HG02970 (cell line): ENCODE results near the gene PROSER3.

Experiments
- ATAC-seq: cut with Tn5 transposase; IDR thresholded peaks from one replicate; pipeline ENCODE4 v1.9.1; 2021; ENCODE audit warnings: mild to moderate bottlenecking, moderate library complexity, moderate number of reproducible peaks; ENCODE audit not compliant: unreplicated experiment, low FRiP score

PROSER3 gene

DNA sequence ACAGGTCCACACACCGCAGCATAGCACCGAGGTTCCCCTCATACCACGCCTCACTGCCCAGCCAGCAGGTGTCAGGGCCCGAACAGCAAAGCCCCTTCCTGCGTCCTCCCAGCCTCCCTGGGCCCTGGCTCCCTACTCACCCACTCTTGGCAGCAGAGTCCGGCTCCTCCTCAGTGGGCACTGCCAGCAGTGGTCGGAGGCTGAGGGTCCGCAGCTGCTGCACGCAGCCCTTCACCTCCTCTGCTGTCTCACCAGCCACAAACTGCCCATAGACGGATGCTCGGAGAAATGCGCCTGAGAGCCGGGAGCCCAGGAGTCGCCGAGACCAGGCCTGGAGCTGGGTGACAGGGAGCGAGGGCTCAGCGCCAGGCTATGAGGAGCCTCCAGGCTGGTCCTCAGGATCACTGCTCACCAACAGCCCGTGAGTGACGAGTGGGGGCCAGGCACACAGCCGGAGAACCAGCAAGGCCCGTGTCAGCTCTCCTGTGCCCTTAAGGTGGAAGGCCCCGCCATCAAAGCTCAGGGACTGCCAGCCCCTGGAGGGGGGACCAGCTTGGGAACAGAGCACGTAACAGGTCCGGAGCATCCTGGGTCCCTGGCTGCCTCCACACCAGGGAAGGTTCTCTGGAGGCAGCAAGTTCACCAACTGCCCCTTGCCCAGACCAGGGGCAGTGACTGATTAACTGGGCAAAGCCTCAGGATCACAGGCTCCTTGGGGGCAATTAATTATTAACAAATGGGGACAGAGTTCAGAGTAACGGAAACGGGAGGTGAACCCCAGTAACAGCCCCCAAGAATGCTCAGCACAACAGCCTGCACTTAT lies 54.5 kb downstream of the PROSER3 start, which contains the start of gene PRODH2:
Gene PRODH2 (minus strand): TSS at position 626 of the 823 bp plus-strand sequence. CDS start 40 bp downstream, at position 586.
- no peak for ATAC-seq

GRCh38 chr19:35813043-35813890 lies 55.3 kb downstream of the PROSER3 start:
- no peak for ATAC-seq

DNA sequence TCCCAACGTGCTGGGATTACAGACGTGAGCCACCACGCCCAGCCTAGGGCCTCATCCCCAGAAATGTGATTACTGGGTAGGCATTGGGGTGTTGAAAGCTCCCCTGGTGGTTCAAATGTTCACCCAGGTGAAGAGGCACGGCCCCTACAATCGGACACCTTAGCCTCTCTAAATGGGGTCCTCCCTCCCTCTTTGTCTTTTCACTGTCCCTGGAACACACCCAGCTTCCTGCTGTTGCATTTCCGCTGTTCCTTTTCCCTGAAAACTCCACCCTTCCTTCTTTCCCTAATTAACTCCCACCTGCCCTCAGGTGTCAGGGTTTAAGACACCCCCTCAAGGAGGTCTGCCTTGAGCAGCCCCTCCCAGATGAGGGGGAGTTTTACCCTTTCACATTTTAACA lies 58.3 kb downstream of the PROSER3 start:
- no peak for ATAC-seq

DNA sequence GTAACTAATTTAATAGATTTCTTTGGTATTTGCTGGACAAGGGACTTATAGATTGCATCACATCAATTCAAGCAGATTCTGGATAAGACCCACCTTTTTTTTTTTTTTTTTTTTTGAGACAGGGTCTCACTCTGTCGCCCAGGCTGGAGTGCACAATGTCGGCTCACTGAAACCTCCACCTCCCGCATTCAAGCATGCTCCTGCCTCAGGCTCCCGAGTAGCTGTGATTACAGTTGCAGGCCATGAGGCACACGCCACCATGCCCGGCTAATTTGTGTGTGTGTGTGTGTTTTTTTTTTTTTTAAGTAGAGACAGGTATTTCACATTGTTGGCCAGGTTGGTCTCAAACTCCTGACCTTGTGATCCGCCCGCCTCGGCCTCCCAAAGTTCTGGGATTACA lies 58.9 kb downstream of the PROSER3 start:
- ATAC-seq, result no peak

- ATAC-seq, result no peak
Measured at GRCh38 chr19:35818445-35818844, 60.5 kb downstream of the PROSER3 start.
